Coronary artery (tissue), 2 donors: Measurements from ENCODE around the gene BNIP5.

Experiments
- DNase-seq: peaks from one replicate; pipeline ENCODE4 v3.0.0-alpha.2; 2017; ENCODE audit warnings: low spot score
- H3K27ac ChIP-seq, 2 donors: fragments of 200-600 bp; sonication (generic); one replicate each; pipeline ENCODE4 v1.5.1; 2016 to 2019
- H3K4me3 ChIP-seq: fragments of 200-600 bp; sonication (generic); 2 replicates; pipeline ENCODE4 v1.5.1; 2016; ENCODE audit warnings: mild to moderate bottlenecking, moderate library complexity
- TF ChIP-seq, protein P1 (sequence below): fragments of 200-600 bp; sonication (generic); IDR thresholded peaks from one replicate; pipeline ENCODE4 v1.5.1; 2019; ENCODE audit warnings: antibody characterized with exemption

The BNIP5 gene

DNA sequence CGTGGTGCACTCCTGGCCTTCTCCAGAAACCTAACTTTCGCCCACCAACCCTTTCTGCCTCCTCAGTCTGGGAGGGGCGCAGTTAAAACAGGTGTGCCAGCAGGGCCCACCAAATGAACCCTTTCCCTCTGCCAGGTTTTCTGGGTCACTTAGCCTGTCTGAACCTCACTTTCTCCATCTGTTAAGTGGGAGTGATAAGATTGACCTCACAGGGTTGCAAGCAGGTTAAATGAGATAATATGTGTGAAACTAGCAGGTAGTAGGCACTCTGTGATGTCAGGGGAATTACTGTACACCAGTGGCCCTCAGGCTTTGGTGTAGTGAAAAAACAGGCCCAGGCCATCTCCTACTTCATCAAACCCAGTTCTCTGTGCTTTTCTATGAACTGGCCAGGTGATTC lies 14.1 kb downstream of the BNIP5 start:
- DNase-seq = no peak
- TF ChIP-seq, protein P1, sequence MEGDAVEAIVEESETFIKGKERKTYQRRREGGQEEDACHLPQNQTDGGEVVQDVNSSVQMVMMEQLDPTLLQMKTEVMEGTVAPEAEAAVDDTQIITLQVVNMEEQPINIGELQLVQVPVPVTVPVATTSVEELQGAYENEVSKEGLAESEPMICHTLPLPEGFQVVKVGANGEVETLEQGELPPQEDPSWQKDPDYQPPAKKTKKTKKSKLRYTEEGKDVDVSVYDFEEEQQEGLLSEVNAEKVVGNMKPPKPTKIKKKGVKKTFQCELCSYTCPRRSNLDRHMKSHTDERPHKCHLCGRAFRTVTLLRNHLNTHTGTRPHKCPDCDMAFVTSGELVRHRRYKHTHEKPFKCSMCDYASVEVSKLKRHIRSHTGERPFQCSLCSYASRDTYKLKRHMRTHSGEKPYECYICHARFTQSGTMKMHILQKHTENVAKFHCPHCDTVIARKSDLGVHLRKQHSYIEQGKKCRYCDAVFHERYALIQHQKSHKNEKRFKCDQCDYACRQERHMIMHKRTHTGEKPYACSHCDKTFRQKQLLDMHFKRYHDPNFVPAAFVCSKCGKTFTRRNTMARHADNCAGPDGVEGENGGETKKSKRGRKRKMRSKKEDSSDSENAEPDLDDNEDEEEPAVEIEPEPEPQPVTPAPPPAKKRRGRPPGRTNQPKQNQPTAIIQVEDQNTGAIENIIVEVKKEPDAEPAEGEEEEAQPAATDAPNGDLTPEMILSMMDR = no peak
- no peak overlapping the region for H3K4me3 ChIP-seq
- H3K27ac ChIP-seq = no peak overlapping the region

DNA sequence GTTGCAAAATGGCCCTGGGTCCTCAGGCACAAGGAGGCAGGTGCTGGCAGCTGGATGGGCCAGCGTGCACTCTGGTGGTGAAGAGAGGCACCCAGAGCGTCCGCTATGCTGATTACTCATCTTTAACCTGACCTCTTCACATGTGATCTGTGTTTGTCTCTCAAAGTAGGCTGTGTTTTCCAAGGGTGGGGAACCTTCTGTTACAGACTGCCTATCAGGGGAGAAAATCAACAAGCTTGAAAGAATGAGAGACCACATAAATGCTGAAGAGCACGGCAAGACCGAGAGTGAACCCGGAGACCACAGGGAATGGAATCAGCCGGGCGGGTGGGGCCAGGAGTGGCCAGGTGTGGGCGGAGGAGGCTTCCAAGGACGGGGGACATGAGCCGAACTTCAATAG lies 16.2 kb downstream of the BNIP5 start:
- TF ChIP-seq, protein P1 = no peak
- DNase-seq = no peak
- Histone ChIP-seq H3K4me3 (no peak overlapping the region), H3K27ac (no peak overlapping the region)

DNA sequence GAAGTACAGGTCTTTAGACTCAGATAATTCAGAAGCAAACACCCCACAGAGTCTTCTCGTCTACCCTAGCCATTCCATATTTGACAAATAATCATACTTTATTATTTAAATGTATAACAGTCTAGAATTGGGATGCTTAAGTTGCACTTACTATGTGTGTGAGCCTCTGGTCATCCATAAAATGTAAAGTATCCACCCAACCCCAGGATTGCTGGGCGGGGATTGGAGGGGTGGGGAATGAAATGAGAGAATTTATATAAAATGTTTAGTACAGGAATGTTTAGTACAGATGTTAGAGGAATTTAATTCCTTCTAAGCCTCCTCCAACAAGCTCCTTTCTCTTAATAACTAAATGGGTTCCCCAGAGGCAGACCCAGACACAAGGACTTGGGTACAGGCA lies 16.9 kb downstream of the BNIP5 start:
- no peak overlapping the region for H3K27ac ChIP-seq
- H3K4me3 ChIP-seq = no peak overlapping the region
- no peak for DNase-seq
- TF ChIP-seq, protein P1 = no peak

DNA sequence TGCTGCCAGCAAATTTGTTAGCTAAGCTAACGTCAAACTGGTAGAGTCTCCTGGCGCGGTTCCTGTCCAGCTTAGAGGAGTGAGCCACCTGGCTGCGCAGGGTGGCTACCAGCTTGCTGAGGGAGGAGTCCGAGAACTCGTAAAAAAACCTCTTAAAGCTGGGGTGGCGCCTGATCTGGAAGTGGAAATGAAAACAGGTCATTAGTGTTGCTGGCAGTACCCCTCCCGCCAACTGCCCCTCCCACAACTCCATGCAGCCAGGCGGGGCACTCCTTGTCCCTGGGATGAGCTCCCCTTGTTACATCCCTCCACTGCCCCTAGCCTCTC lies 17.3 kb downstream of the BNIP5 start:
- Histone ChIP-seq H3K4me3 (no peak overlapping the region), H3K27ac (no peak overlapping the region)
- DNase-seq = no peak
- TF ChIP-seq, protein P1 = no peak

DNA sequence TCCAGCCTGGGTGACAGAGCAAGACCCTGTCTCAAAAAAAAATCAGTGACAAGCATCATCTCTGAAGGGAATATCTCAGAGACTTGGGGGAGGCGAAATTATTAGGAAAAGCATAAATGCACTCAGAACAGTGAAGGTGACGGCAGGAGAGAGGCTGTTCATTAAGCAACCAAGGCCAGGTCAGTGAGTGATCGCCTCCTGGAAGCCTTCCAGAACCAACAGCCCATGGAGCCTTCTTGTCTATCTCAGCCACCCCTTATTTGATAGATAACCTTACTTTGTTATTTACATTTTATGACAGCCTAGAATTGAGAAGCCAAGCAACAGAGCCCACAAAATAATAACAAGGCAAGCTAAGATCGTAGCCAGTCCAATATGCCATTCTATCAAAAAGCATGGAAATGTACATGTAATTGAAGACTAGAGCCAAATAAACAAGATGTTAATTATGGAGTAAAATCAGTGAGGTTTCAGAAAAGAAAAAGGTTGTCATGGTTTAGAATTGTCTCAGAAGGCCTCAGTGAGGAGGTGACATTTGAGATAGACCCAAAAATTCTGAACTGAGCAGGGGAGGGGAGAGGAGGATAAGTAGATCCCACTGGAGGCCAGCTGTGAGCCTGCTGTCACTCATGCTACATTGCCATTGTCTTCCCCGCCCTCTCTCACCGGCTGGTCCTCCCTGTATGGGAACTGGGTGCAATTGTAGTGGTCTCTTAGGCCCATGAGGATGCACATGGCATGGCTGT lies 17.8 kb downstream of the BNIP5 start:
- DNase-seq = no peak
- no peak overlapping the region for H3K4me3 ChIP-seq
- no peak overlapping the region for H3K27ac ChIP-seq
- TF ChIP-seq, protein P1 = no peak

DNA sequence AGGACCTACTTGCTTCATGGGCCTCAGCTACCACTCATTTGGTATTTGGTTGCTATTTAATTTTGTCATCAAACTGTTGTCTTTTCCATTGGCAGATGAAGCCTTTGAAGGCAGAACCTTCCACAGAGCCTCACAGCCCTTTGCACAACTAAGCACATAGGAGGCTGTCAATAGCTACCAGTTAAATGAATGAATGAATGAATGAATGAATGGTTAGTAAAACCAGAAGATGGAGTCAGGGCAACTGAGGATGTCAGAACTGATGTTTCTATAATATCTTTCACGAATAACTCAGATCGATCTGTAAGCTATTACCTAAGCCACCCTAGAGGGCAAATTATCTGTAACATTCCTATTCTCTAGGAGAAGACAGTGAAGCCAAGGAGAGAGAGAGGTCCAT lies 19.1 kb downstream of the BNIP5 start:
- Histone ChIP-seq H3K4me3 (no peak overlapping the region), H3K27ac (no peak overlapping the region)
- TF ChIP-seq, protein P1 = no peak
- no peak for DNase-seq

DNA sequence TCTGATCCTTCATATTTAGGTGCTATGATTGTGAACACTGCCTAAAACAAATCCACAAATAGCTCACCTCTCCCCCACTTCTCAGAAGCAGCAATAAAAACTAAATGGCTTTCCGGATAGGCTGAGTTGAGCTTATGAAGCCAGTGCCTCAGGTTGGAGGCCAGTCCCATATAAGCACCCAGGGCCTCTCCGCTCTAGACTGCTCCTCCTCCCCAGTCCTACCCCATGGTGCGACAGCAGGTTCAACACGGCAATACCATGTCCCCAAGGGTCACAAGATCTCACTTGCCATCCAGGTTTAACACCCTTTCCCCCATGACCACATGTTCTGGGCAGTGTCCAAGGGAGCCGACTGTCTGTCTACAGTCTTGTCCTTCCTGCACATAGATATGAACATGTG lies 20.8 kb downstream of the BNIP5 start:
- H3K27ac ChIP-seq = no peak overlapping the region
- H3K4me3 ChIP-seq = no peak overlapping the region
- no peak for DNase-seq
- TF ChIP-seq, protein P1 = no peak
